ENCODE results near the gene THRAP3. TPM values are rescaled to one million over a fixed set of nuclear protein-coding genes. Genes with fewer than 3 reads are reported as not detected.
"Not testable (repeated sequence)": the region's sequence is repeated elsewhere in the genome, so short reads cannot be mapped to it uniquely, and the experiment has no call there.

THRAP3 gene
- total RNA-seq, 2 donors from 2014 or later: 27.4 to 32.2 TPM

DNA sequence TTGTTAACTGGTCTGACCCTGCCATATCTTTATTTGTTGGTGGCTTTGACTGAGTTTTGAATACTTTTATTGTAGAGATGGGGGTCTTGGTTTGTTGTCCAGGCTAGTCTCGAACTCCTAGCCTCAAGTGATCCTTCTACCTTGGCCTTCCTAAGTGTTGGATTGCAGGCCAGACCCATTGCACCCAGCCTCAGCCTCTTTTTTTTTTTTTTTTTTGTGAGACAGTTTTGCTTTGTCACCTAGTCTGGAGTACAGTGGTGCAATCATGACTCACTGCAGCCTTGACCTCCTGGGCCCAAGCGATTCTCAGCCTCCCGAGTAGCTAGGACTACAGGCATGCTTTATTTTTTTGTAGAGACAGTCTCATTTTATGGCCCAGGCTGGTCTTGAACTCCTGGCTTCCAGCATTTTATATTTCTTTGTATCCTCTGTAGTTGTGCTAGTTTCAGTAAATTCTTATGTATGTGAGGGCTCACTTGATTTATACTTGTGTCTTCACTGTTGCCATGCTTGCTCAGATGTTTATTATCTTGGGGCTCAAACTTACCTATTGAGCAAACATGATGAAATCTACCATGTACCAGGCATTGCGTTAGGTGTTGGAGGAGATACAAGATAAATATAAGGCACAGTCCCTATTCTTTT lies 24.1 kb downstream of the THRAP3 start:
- peak overlapping the region in 3 of 4 donors; percentile 42 to 75 (median 73) for H3K27ac ChIP-seq
- peak; percentile 83 for ATAC-seq
- no peaks in the 10 kb centered on the region for H3K36me3 ChIP-seq (replicated peaks in 1 of 2; ENCODE audit: insufficient read depth in 1 of 2, low read depth in 2 of 2)
- TF ChIP-seq POLR2A (IDR thresholded peaks at IDR 0.05): no peak
- TF ChIP-seq, protein P1, sequence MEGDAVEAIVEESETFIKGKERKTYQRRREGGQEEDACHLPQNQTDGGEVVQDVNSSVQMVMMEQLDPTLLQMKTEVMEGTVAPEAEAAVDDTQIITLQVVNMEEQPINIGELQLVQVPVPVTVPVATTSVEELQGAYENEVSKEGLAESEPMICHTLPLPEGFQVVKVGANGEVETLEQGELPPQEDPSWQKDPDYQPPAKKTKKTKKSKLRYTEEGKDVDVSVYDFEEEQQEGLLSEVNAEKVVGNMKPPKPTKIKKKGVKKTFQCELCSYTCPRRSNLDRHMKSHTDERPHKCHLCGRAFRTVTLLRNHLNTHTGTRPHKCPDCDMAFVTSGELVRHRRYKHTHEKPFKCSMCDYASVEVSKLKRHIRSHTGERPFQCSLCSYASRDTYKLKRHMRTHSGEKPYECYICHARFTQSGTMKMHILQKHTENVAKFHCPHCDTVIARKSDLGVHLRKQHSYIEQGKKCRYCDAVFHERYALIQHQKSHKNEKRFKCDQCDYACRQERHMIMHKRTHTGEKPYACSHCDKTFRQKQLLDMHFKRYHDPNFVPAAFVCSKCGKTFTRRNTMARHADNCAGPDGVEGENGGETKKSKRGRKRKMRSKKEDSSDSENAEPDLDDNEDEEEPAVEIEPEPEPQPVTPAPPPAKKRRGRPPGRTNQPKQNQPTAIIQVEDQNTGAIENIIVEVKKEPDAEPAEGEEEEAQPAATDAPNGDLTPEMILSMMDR (IDR thresholded peaks at IDR 0.05): no peak
- WGBS, 2 donors: 28 to 30% methylated on average over 4 of the region's 4 CpGs
- no peaks in the 10 kb centered on the region for H3K9me3 ChIP-seq
- intact Hi-C loops (cut with DNase I): no loop called here
- no peak overlapping the region for H3K4me3 ChIP-seq
- H3K4me1 ChIP-seq: peaks cover 54% of the 10 kb centered on the region
- peak; percentile 67 to 83 (median 75) for DNase-seq
- no peaks in the 10 kb centered on the region for H3K27me3 ChIP-seq

DNA sequence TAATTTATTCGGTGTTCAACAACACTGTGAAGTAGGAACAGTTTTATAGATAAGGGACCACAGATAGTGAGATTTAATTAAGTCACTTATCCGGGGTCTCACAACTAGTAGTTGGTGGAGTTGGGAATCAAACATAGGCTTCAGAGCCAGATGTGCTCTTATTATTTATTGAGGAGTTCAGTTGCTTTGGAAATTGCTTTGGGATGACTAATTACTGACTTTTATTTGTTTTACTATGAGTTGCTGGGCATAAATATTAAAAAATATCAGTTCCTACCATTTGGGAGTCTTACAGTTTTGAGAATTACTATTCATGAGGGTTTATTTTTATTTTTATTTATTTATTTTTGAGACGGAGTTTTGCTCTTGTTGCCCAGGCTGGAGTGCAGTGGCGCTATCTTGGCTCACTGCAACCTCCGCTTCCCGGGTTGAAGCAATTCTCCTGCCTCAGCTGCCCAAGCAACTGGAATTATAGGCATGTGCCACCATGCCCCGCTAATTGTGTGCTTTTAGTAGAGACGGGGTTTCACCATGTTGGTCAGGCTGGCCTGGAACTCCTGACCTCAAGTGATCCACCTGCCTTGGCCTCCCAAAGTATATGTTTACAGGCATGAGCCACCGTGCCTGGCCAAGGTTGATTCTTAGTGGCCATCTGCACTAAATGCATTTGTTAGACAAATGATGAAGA lies 27.7 kb downstream of the THRAP3 start:
- ATAC-seq (no peak), DNase-seq (no peak)
- intact Hi-C loops (cut with DNase I): no loop called here
- Histone ChIP-seq H3K9me3 (no peaks in the 10 kb centered on the region), H3K27me3 (no peaks in the 10 kb centered on the region), H3K4me1 (peaks cover 57% of the 10 kb centered on the region), H3K27ac (peak overlapping the region in 1 of 4 donors; percentile 19), H3K36me3 (replicated peaks in 1 of 2; ENCODE audit: insufficient read depth in 1 of 2, low read depth in 2 of 2) (no peaks in the 10 kb centered on the region), H3K4me3 (no peak overlapping the region)
- no peak for TF ChIP-seq POLR2A (IDR thresholded peaks at IDR 0.05)
- TF ChIP-seq, protein P1 (IDR thresholded peaks at IDR 0.05): no peak
- WGBS, 2 donors: 72 to 77% methylated on average over 9 of the region's 9 CpGs

DNA sequence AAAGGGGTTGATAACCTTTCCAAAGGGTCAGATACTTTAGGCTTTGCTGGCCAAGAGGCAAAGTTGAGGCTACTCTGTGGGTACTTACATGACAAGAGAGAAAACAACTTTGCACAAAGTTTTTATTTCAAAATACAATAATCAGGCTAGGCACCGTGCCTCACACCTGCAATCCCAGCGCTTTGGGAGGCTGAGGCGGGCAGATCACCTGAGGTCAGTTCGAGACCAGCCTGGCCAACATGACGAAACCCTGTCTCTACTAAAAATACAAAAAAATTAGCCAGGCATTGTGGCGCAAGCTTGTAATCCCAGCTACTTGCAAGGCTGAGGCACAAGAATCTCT lies 28.2 kb downstream of the THRAP3 start:
- H3K9me3 ChIP-seq; H3K4me3 ChIP-seq; H3K36me3 ChIP-seq (replicated peaks in 1 of 2; ENCODE audit: insufficient read depth in 1 of 2, low read depth in 2 of 2); H3K27me3 ChIP-seq; ATAC-seq; intact Hi-C loops (cut with DNase I); H3K27ac ChIP-seq; DNase-seq: not testable (repeated sequence)
- 80 to 88% methylated on average over 6 of the region's 6 CpGs for WGBS, 2 donors
- peaks cover 58% of the 10 kb centered on the region for H3K4me1 ChIP-seq

DNA sequence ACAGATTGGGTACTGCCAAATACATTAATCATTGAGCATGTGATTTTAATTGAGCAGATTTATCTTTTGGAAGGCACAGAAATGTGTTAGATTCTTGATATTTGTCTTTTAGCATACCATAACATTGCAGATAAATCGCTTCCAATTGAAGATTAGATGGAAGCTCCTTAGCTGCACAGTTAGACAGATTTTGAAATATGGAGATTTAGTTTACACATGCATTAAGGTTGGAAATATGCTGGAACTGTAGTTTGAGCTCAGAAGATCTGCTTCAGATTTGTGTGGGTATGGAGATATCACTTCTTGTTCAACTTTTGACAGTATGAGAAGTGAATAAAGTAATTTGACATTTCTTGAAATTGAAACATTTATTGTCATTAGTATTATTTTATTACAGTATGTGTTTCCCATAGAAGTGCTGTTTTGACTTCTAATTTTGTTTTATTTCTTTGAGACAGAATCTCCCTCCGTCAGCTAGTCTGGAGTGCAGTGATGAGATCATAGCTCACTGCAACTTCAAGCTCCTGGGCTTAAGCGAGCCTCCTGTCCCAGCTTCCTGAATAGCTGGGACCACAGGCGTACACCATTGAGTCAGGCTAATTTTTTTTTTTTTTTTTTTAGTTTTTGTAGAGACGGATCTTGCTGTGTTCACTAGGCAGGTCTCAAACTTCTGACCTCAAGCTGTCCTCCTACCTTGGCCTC lies 29.1 kb downstream of the THRAP3 start:
- no peak overlapping the region for H3K27ac ChIP-seq
- H3K36me3 ChIP-seq (replicated peaks in 1 of 2; ENCODE audit: insufficient read depth in 1 of 2, low read depth in 2 of 2): no peaks in the 10 kb centered on the region
- no peak for TF ChIP-seq POLR2A (IDR thresholded peaks at IDR 0.05)
- TF ChIP-seq, protein P1 (IDR thresholded peaks at IDR 0.05): no peak
- no peak overlapping the region for H3K4me3 ChIP-seq
- intact Hi-C loops (cut with DNase I): no loop called here
- peaks cover 58% of the 10 kb centered on the region for H3K4me1 ChIP-seq
- DNase-seq (no peak), ATAC-seq (no peak)
- H3K27me3 ChIP-seq: no peaks in the 10 kb centered on the region
- H3K9me3 ChIP-seq: no peaks in the 10 kb centered on the region
- WGBS, 2 donors: 68 to 81% methylated on average over 5 of the region's 5 CpGs

DNA sequence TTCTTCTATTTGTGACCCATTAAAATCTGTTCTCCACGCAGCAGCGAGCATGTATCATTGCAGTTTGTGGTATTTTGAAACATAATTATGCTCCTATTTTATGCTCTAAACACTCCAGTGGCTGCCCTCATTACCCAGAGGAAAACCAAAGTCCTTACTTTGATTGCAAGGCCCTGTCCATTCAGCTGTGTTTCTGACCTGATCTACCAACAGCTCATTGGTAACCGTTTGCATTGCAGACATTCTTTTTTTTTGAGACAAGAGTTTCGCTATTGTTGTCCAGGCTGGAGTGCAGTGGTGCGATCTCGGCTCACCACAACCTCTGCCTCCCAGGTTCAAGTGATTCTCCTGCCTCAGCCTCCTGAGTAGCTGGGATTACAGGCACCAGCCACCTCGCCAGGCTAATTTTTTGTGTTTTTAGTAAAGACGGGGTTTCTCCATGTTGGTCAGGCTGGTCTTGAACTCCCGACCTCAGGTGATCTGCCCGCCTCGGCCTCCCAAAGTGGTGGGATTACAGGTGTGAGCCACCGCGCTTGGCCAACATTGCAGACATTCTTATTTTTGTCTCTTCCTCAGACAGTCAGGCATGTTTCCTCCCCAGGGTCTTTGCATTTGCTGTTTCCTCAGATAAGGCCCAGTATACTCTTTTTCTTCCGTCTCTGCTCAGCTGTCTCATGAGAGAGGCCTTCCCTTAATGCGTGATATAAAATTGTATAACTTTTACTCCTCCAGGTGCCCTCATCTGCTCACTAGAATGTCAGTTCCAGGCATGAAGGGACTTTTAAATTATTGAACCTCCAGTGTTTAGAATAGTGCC lies 32.5 kb downstream of the THRAP3 start:
- H3K27ac ChIP-seq: peak overlapping the region in 3 of 4 donors; percentile 71 to 84 (median 78)
- H3K9me3 ChIP-seq: no peaks in the 10 kb centered on the region
- WGBS, 2 donors: 77 to 86% methylated on average over 14 to 15 of the region's 15 CpGs
- no peak overlapping the region for H3K4me3 ChIP-seq
- H3K36me3 ChIP-seq (replicated peaks in 1 of 2; ENCODE audit: insufficient read depth in 1 of 2, low read depth in 2 of 2): peaks cover 0 to 2% of the 10 kb centered on the region in 2 donors
- ATAC-seq: no peak
- intact Hi-C loops (cut with DNase I): no loop called here
- TF ChIP-seq POLR2A (IDR thresholded peaks at IDR 0.05): no peak
- TF ChIP-seq, protein P1 (IDR thresholded peaks at IDR 0.05): no peak
- DNase-seq: no peak
- H3K4me1 ChIP-seq: peaks cover 42% of the 10 kb centered on the region
- H3K27me3 ChIP-seq: no peaks in the 10 kb centered on the region

All from body of pancreas (tissue), 4 donors.